ENCODE data around the gene EBF4.

The EBF4 gene

GRCh38 chr20:2778602-2779321, 86.2 kb downstream of the EBF4 start:
- DNase-seq (ENCODE audit: low spot score in 2 of 2) = no peak
- H3K4me1 Mint-ChIP-seq = no peaks in the 10 kb centered on the region
- ATAC-seq (ENCODE audit: low read depth) = no peak
- peaks cover 10% of the 10 kb centered on the region for H3K27me3 Mint-ChIP-seq
- no peak overlapping the region for H3K27ac Mint-ChIP-seq
- H3K36me3 Mint-ChIP-seq = no peaks in the 10 kb centered on the region
- no peak overlapping the region for H3K4me3 Mint-ChIP-seq
- peaks cover 3% of the 10 kb centered on the region for H3K9me3 Mint-ChIP-seq

- peaks cover 11% of the 10 kb centered on the region for H3K27me3 Mint-ChIP-seq
- no peak overlapping the region for H3K4me3 Mint-ChIP-seq
- DNase-seq (ENCODE audit: low spot score in 2 of 2) = no peak
- H3K27ac Mint-ChIP-seq = no peak overlapping the region
- H3K36me3 Mint-ChIP-seq = no peaks in the 10 kb centered on the region
- H3K9me3 Mint-ChIP-seq = peaks cover 3% of the 10 kb centered on the region
- H3K4me1 Mint-ChIP-seq = no peaks in the 10 kb centered on the region
- ATAC-seq (ENCODE audit: low read depth) = no peak
Measured at GRCh38 chr20:2780948-2781347, 88.4 kb downstream of the EBF4 start.

- H3K9me3 Mint-ChIP-seq = no peaks in the 10 kb centered on the region
- no peaks in the 10 kb centered on the region for H3K36me3 Mint-ChIP-seq
- DNase-seq (ENCODE audit: low spot score in 2 of 2) (no peak), ATAC-seq (ENCODE audit: low read depth) (no peak)
- H3K4me1 Mint-ChIP-seq = no peaks in the 10 kb centered on the region
- no peak overlapping the region for H3K4me3 Mint-ChIP-seq
- H3K27me3 Mint-ChIP-seq = peaks cover 13% of the 10 kb centered on the region
- no peak overlapping the region for H3K27ac Mint-ChIP-seq
Measured at GRCh38 chr20:2783908-2784566, 91.5 kb downstream of the EBF4 start.

GRCh38 chr20:2793471-2793870, 100.9 kb downstream of the EBF4 start:
- Mint-ChIP-seq H3K27ac (no peak overlapping the region), H3K9me3 (no peaks in the 10 kb centered on the region), H3K36me3 (no peaks in the 10 kb centered on the region), H3K4me3 (no peak overlapping the region), H3K4me1 (no peaks in the 10 kb centered on the region), H3K27me3 (peaks cover 30% of the 10 kb centered on the region)
- DNase-seq (ENCODE audit: low spot score in 2 of 2) (no peak), ATAC-seq (ENCODE audit: low read depth) (no peak)

GRCh38 chr20:2794202-2794748, 101.7 kb downstream of the EBF4 start:
- no peak overlapping the region for H3K27ac Mint-ChIP-seq
- H3K4me3 Mint-ChIP-seq = no peak overlapping the region
- ATAC-seq (ENCODE audit: low read depth) = no peak
- no peaks in the 10 kb centered on the region for H3K36me3 Mint-ChIP-seq
- peaks cover 3% of the 10 kb centered on the region for H3K4me1 Mint-ChIP-seq
- H3K9me3 Mint-ChIP-seq = no peaks in the 10 kb centered on the region
- no peak for DNase-seq (ENCODE audit: low spot score in 2 of 2)
- H3K27me3 Mint-ChIP-seq = peaks cover 35% of the 10 kb centered on the region

GRCh38 chr20:2794866-2795447, 102.4 kb downstream of the EBF4 start:
- no peak for ATAC-seq (ENCODE audit: low read depth)
- H3K27ac Mint-ChIP-seq = no peak overlapping the region
- H3K4me1 Mint-ChIP-seq = peaks cover 9% of the 10 kb centered on the region
- no peak for DNase-seq (ENCODE audit: low spot score in 2 of 2)
- no peaks in the 10 kb centered on the region for H3K36me3 Mint-ChIP-seq
- H3K4me3 Mint-ChIP-seq = no peak overlapping the region
- H3K9me3 Mint-ChIP-seq = no peaks in the 10 kb centered on the region
- H3K27me3 Mint-ChIP-seq = peaks cover 41% of the 10 kb centered on the region

GRCh38 chr20:2795451-2795850, 102.9 kb downstream of the EBF4 start:
- ATAC-seq (ENCODE audit: low read depth) = no peak
- peaks cover 41% of the 10 kb centered on the region for H3K27me3 Mint-ChIP-seq
- no peaks in the 10 kb centered on the region for H3K36me3 Mint-ChIP-seq

GRCh38 chr20:2796011-2796660, 103.6 kb downstream of the EBF4 start:
- Mint-ChIP-seq H3K27me3 (peaks cover 45% of the 10 kb centered on the region), H3K9me3 (no peaks in the 10 kb centered on the region), H3K4me1 (peaks cover 16% of the 10 kb centered on the region), H3K27ac (no peak overlapping the region), H3K4me3 (no peak overlapping the region), H3K36me3 (no peaks in the 10 kb centered on the region)
- ATAC-seq (ENCODE audit: low read depth) (no peak), DNase-seq (ENCODE audit: low spot score in 2 of 2) (no peak)

More at GRCh38 chr20:2795451-2795850, 102.9 kb downstream of the EBF4 start:
- Mint-ChIP-seq H3K9me3 (no peaks in the 10 kb centered on the region), H3K4me3 (no peak overlapping the region), H3K27ac (no peak overlapping the region), H3K4me1 (peaks cover 11% of the 10 kb centered on the region)
- DNase-seq (ENCODE audit: low spot score in 2 of 2) = no peak

GRCh38 chr20:2797136-2797983, 104.8 kb downstream of the EBF4 start:
- Mint-ChIP-seq H3K36me3 (no peaks in the 10 kb centered on the region), H3K27ac (no peak overlapping the region), H3K4me1 (peaks cover 18% of the 10 kb centered on the region), H3K4me3 (no peak overlapping the region), H3K27me3 (peaks cover 45% of the 10 kb centered on the region), H3K9me3 (no peaks in the 10 kb centered on the region)
- DNase-seq (ENCODE audit: low spot score in 2 of 2) = no peak
- no peak for ATAC-seq (ENCODE audit: low read depth)

- Mint-ChIP-seq H3K9me3 (no peaks in the 10 kb centered on the region), H3K27ac (no peak overlapping the region), H3K4me3 (no peak overlapping the region), H3K4me1 (peaks cover 18% of the 10 kb centered on the region), H3K36me3 (no peaks in the 10 kb centered on the region), H3K27me3 (peaks cover 45% of the 10 kb centered on the region)
- ATAC-seq (ENCODE audit: low read depth) (no peak), DNase-seq (ENCODE audit: low spot score in 2 of 2) (no peak)
Measured at GRCh38 chr20:2798095-2798805, 105.7 kb downstream of the EBF4 start.

- peaks cover 43% of the 10 kb centered on the region for H3K27me3 Mint-ChIP-seq
- no peaks in the 10 kb centered on the region for H3K9me3 Mint-ChIP-seq
- no peak overlapping the region for H3K27ac Mint-ChIP-seq
- peaks cover 18% of the 10 kb centered on the region for H3K4me1 Mint-ChIP-seq
- peak; percentile 32 for ATAC-seq (ENCODE audit: low read depth)
- H3K36me3 Mint-ChIP-seq = no peaks in the 10 kb centered on the region
- H3K4me3 Mint-ChIP-seq = peak overlapping the region; percentile 22
- no peak for DNase-seq (ENCODE audit: low spot score in 2 of 2)
Measured at GRCh38 chr20:2798814-2799213, 106.2 kb downstream of the EBF4 start.

GRCh38 chr20:2799271-2799670, 106.7 kb downstream of the EBF4 start:
- Mint-ChIP-seq H3K9me3 (no peaks in the 10 kb centered on the region), H3K27me3 (peaks cover 45% of the 10 kb centered on the region), H3K36me3 (no peaks in the 10 kb centered on the region), H3K27ac (no peak overlapping the region), H3K4me1 (peaks cover 18% of the 10 kb centered on the region), H3K4me3 (peak overlapping the region; percentile 75)
- DNase-seq (ENCODE audit: low spot score in 2 of 2) = no peak
- no peak for ATAC-seq (ENCODE audit: low read depth)
